ENCODE measurements around the gene STIP1. TPM values are rescaled to one million over a fixed set of nuclear protein-coding genes. Genes with fewer than 3 reads are reported as not detected.
A peak's percentile ranks its signal among the peaks of the same experiment; 100 is the strongest.

STIP1 gene
- total and polyA plus RNA-seq, 9 of the 15 experiments (the other 6 are each of a cell fraction or from before 2014, with no cell fraction given) = 58.1 to 465 (median 346) TPM

DNA sequence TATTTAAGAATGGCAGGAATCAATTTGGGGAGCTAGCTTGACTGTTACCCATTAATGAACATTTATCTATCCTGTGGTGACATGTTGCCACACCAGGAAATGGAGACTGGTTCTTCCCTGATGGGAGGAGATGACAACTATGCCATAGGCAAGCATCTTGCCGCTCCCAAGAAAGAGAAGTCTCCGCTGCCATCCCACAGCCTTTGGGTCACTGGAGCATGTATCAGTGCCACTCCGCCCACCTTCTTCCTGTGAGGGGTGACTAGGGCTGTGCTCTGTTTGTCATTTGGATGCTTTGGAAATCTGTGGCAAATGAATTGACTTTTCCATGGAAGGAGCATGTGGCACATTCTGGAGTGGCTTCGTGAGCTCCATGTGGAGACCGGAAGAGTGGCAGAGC is 6.5 kb downstream of the STIP1 start (continued):
- TF ChIP-seq, protein P1, sequence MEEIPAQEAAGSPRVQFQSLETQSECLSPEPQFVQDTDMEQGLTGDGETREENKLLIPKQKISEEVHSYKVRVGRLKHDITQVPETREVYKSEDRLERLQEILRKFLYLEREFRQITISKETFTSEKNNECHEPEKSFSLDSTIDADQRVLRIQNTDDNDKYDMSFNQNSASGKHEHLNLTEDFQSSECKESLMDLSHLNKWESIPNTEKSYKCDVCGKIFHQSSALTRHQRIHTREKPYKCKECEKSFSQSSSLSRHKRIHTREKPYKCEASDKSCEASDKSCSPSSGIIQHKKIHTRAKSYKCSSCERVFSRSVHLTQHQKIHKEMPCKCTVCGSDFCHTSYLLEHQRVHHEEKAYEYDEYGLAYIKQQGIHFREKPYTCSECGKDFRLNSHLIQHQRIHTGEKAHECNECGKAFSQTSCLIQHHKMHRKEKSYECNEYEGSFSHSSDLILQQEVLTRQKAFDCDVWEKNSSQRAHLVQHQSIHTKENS (CRISPR knock-in tag; IDR thresholded peaks at IDR 0.05) = no peak
- TF ChIP-seq SMAD2 (IDR thresholded peaks at IDR 0.05; ENCODE audit: low read depth, low read length) = no peak
- no peak for TF ChIP-seq ZNF444 (CRISPR knock-in tag; IDR thresholded peaks at IDR 0.05)

DNA sequence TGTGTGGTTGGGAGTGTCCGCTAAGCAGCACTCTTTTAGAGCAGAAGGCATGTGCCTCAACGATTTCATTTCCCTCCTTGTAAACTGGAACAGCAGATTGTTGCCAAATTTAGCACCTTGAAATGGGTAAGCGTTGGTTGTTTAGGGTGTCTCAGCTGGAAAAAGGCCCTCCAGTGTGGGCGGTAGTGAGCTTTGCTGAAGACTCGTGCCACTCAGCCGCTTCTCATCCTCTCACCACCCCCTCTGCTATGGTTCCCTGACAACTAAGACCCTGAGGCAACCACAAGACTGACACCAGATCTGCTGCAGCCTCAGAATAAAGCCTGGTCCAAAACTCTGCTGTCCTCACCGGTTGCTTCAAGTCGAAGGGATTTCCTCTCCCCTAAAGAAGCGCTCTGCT is 10.7 kb downstream of the STIP1 start:
- ChIA-PET CTCF (ENCODE audit: low intra/inter-chr PET ratio) (no interaction called here), POLR2A (interaction anchor here (0.6 to 2.5 kb wide), 6 partner anchors 9 to 66 kb away, joined by 3 to 13 read pairs (median 5); partner anchors contain the start of genes FERMT3 and STIP1)
- Histone ChIP-seq H3K4me3 (no peak overlapping the region), H3K9me3 (replicated peaks; ENCODE audit: control insufficient read depth, insufficient read depth, low read depth, low read length) (no peaks in the 10 kb centered on the region), H3K27ac (ENCODE audit: extremely low read depth, low read depth, low read length) (no peak overlapping the region), H3K36me3 (ENCODE audit: control insufficient read depth, insufficient read depth, low read length) (peaks cover 93% of the 10 kb centered on the region), H2AFZ (ENCODE audit: low read depth, low read length) (no peak overlapping the region), H3K4me1 (replicated peaks in 1 of 2; ENCODE audit: control insufficient read depth in 2 of 2, insufficient read depth in 2 of 2, low read length in 2 of 2) (0 out of 5 replicates have a peak, but pooled peaks cover 0 to 3% of the 10 kb centered on the region in 2 experiments), H3K9ac (ENCODE audit: insufficient read depth in 1 of 2, low read depth in 2 of 2, low read length in 2 of 2) (peak overlapping the region in 1 of 2 experiments; percentile 7; a peak in 1 of 4 replicates), H3K79me2 (ENCODE audit: control insufficient read depth, insufficient read depth, low read length) (peaks cover 15% of the 10 kb centered on the region), H3K27me3 (ENCODE audit: control insufficient read depth in 2 of 2, insufficient read depth in 2 of 2, low read length in 2 of 2) (no peaks in the 10 kb centered on the region), H3K4me2 (ENCODE audit: insufficient read depth, low read length) (no peak overlapping the region), H4K20me1 (replicated peaks; ENCODE audit: control insufficient read depth, insufficient read depth, low read length) (peaks cover 3% of the 10 kb centered on the region; the same call in 1 of the 2 replicates), H3K9me1 (ENCODE audit: control insufficient read depth, insufficient read depth, low read length) (no peaks in the 10 kb centered on the region)
- FAIRE-seq (no peak), ATAC-seq (no peak), DNase-seq (ENCODE audit: extremely low read depth in 1 of 4, low spot score in 3 of 4) (no peak)
- intact Hi-C loops (cut with micrococcal nuclease) = no loop called here
- in situ Hi-C loops (cut with MboI) = no loop called here
- no TSS peak for BruUV-seq (replicated peaks)
- WGBS (ENCODE audit: insufficient coverage, low coverage, missing lambda C conversion rate) = 94% methylated on average over 9 of the region's 9 CpGs
- TF ChIP-seq, protein P2, sequence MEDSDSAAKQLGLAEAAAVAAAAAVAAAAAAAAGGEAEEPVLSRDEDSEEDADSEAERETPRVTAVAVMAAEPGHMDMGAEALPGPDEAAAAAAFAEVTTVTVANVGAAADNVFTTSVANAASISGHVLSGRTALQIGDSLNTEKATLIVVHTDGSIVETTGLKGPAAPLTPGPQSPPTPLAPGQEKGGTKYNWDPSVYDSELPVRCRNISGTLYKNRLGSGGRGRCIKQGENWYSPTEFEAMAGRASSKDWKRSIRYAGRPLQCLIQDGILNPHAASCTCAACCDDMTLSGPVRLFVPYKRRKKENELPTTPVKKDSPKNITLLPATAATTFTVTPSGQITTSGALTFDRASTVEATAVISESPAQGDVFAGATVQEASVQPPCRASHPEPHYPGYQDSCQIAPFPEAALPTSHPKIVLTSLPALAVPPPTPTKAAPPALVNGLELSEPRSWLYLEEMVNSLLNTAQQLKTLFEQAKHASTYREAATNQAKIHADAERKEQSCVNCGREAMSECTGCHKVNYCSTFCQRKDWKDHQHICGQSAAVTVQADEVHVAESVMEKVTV (CRISPR knock-in tag; IDR thresholded peaks at IDR 0.05) = no peak
- TF ChIP-seq ADNP (tag; IDR thresholded peaks at IDR 0.05) (no peak), DDX20 (tag; IDR thresholded peaks at IDR 0.05; ENCODE audit: low read depth) (no peak), RAD51 (IDR thresholded peaks at IDR 0.05; ENCODE audit: borderline replicate concordance, low read depth) (no peak), XRCC5 (IDR thresholded peaks at IDR 0.05; ENCODE audit: low read depth, low read length) (no peak)
- TF ChIP-seq, protein P3, sequence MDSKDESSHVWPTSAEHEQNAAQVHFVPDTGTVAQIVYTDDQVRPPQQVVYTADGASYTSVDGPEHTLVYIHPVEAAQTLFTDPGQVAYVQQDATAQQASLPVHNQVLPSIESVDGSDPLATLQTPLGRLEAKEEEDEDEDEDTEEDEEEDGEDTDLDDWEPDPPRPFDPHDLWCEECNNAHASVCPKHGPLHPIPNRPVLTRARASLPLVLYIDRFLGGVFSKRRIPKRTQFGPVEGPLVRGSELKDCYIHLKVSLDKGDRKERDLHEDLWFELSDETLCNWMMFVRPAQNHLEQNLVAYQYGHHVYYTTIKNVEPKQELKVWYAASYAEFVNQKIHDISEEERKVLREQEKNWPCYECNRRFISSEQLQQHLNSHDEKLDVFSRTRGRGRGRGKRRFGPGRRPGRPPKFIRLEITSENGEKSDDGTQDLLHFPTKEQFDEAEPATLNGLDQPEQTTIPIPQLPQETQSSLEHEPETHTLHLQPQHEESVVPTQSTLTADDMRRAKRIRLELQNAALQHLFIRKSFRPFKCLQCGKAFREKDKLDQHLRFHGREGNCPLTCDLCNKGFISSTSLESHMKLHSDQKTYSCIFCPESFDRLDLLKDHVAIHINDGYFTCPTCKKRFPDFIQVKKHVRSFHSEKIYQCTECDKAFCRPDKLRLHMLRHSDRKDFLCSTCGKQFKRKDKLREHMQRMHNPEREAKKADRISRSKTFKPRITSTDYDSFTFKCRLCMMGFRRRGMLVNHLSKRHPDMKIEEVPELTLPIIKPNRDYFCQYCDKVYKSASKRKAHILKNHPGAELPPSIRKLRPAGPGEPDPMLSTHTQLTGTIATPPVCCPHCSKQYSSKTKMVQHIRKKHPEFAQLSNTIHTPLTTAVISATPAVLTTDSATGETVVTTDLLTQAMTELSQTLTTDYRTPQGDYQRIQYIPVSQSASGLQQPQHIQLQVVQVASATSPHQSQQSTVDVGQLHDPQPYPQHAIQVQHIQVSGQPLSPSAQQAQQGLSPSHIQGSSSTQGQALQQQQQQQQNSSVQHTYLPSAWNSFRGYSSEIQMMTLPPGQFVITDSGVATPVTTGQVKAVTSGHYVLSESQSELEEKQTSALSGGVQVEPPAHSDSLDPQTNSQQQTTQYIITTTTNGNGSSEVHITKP (IDR thresholded peaks at IDR 0.05; ENCODE audit: partially characterized antibody) = no peak
